GM18526 (cell line): ENCODE results near the gene NOSTRIN.

Source experiments
- POLR2A ChIP-seq: IDR thresholded peaks from 3 replicates; pipeline ENCODE4 v1.6.1; 2011; ENCODE audit not compliant: insufficient read length; ENCODE audit errors: extremely low read depth

Gene NOSTRIN

DNA sequence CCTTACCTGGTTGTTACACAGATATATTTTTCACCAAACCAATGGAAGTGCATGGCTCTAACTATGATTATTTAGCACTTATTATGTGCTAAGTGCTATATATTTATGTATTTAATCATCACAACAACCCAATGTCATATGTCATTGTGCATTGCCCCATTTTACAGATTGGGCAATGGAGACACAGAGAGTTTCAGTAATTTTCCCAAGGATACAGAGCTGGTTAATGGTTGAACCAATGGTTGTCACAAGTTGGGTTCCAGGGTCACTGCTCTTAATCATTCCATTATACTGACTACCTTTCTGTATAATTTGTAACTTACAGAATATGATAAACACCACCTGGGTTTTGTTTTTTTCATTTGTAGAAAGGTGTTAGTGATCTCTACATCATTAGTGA is 29.2 kb downstream of the NOSTRIN start:
- no peak for TF ChIP-seq POLR2A

DNA sequence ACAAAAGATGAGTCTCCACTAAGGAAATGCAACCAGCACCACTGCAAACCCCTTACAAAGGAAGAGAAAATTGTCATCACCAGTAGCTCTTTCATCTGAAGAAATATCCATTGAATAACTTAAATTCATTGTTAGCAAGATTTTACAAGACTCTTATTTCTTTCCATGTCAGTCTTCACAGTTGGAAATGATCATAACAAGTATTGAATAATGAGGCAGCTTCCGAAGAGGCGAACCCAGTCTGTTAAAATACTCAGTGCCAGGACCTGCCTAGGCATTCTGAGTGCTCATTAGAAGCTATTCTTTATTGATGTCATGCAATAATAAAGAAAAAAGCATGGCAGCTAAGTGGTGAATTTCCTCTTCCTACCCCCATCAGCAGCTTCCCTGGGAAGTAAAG is 33.5 kb downstream of the NOSTRIN start:
- TF ChIP-seq POLR2A, result no peak

DNA sequence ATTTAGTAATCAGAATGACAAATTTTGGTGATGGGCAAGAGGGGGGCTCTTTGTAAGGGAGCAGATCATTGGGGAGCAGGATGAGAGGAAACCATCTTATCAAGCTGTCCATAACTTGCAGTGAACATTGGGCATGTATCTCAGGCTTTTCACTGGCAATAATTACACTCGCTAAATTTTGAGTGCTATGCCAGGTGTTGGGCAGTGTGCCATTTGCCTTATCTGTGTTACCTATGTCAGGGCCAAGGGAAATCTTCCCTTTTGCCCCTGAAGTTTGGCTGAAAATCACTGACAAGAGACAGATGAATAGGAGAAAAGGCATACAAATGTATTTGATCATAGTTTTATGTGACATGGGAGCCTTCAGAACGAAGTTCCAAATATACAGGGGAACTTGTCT is 39.0 kb downstream of the NOSTRIN start:
- no peak for TF ChIP-seq POLR2A

DNA sequence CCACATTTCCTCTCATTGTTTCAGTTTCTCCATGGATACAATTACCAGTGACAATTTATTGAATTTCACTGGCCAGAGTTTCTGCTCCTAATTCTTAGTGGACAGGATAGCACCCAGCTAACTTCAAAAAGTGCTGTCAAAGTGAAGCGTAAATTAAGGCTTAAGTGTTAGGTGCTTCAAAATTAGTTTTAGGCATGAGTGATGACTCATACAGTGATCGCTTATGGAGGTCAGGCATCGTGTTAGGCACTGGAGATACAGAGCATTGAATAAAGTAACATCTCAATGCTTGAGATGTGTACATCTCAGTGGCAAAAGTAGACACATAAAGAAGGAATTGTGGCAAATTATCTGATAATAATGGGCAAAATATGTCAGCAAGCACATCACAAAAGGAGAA is 40.8 kb downstream of the NOSTRIN start:
- no peak for TF ChIP-seq POLR2A

DNA sequence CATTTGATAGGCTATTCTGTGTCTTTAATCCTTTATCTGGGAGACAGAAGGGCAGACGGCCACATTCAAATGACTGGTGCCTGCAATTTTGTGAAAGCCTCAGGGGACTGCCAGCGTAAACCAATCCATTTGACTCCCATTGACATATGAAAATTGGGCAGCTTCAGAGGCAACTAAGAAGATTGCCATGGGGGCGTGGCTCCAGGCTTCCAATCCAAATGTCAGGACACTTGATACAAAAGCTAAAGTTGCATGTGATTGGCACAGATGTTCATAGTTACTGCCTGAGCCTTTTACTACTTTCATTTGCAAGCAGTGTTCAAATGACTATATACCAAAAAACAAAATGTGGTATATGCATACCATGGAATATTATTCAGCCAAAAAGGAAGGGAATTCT is 45.8 kb downstream of the NOSTRIN start:
- no peak for TF ChIP-seq POLR2A

DNA sequence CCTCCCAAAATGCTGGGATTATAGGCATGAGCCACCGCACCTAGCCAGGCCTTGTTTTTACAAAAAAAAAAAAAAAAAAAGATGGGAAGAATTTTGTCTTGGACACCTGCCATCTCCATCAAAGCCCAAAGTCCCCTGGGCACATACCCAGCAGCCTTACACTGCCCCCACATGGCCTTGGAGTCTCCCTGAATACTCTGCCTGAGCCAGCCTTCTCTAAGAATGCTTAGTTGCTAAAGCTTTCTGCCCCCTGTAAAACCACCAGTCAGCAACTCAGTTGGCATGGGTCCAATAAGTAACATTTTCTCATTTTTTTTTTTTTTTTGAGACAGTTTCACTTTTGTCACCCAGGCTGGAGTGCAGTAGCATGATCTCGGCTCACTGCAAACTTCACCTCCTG is 47.2 kb downstream of the NOSTRIN start:
- no peak for TF ChIP-seq POLR2A

DNA sequence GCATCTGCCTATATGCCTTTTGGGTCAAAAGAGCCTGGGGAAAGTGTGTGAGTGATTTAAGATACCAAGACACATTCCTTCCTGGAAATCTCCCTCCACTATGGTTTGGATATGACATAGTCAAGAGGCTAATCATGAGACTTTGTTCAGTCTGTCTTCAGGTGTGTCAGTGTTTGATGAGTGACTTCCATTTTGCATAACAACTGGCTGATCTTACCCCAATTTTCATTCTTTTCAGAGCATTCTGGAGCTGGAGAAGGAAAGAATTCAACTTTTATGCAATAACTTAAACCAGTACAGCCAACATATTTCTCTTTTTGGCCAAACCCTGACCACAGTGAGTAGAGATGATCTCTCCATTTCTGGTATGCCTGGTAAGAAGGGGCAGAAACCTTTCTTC is 48.4 kb downstream of the NOSTRIN start:
- TF ChIP-seq POLR2A, result no peak

DNA sequence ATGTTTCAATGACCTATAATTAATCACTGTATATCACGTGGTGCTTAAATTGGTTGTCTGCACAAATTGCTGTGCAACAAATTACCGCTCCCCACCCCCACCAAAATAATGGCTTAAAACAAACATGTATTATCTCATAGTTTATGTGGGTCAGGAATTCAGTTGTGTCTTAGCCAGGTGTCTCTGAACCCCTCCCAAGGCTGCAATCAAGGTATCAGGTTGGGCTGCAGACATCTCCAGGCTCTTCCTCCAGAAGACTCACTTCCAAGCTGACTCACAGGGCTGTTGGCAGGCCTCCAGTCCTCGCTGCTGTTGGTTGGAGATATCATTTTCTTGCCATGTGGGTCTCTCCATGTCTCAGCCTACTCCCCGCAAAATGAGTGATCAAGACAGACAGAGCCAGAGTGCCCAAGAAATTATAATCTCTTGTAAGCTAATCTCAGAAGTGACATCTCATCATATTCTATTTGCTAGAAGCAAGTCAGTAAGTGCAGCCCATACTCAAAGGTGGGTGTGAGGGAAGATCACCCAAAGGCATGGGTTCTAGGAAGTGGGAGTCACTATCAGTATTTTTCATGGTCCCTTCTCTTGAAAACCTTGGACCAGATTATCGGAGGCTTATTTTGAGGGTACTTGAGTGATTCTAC is 49.4 kb downstream of the NOSTRIN start:
- no peak for TF ChIP-seq POLR2A

DNA sequence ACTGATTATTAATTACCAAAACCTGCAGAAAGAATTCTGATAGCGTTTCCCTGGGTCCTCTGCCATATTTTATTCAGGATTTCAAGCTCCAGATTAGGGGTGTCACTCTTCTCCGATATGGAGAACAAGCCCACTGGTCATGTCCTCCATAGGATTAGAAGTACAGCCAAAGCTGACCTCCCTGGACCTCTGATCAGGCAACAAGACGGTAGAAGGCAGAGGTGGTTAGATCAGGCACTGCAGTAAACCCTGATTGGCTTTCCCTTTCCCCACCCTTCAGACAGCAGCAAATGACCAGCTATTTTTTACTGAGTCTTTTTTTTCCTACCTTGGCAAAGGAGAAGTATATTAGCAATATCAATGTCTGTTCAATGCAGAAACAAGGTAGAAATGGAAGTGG is 50.0 kb downstream of the NOSTRIN start:
- no peak for TF ChIP-seq POLR2A

DNA sequence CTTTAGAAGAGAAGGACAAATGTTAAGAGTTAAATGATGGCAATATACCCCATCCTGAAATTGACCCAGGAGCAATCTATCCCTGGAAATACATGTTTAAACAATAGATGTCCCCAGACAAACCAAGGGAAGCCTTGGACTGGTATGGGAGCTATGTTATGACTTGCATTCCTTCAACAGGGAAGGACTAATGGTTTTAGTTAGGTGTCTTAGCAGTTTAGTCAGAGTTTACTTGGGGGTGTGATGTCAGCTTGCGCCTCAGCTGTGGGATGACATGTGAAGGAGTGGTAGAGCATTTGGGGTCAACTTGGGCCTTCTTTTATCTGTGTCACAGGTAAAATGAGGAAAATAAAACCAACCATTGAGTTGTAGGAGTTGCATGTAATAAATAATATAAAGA is 51.0 kb downstream of the NOSTRIN start:
- no peak for TF ChIP-seq POLR2A

DNA sequence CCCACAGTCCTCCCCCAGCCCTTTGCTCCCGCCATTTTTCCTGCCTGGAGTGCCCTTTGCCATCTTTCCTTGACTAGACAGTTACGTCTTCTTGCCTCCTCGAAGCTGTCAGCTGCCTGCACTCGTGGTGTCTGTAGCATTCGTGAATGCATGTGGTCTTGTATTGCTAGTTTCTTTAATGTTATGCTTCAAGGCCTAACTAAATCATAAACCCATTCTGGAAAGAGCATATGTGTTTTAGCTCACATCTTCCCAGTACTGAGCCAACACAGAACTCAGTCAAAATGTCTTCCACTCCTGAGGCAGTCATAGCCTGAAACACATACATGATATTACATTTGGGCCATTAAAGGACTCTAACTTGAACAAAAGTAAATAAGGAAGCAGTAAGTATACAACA is 52.2 kb downstream of the NOSTRIN start:
- no peak for TF ChIP-seq POLR2A

DNA sequence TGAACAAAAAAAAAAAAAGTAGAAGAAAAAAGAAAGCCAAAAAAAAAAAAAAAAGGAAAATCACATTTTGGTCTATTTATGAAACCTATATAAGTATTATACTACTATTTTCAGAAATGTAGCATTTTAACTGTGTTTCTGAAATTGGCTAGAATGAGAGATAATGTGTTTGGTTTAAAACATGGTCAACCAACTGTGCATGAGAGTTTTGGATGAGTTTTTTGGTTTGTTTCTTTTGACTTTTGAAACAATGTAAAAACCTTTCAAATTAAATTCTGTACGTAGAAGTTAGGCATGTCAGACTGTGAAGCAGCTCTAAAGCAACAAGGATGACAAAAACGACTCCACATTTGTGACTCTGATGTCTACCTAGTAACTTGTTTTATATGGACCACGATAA is 53.2 kb downstream of the NOSTRIN start:
- no peak for TF ChIP-seq POLR2A

DNA sequence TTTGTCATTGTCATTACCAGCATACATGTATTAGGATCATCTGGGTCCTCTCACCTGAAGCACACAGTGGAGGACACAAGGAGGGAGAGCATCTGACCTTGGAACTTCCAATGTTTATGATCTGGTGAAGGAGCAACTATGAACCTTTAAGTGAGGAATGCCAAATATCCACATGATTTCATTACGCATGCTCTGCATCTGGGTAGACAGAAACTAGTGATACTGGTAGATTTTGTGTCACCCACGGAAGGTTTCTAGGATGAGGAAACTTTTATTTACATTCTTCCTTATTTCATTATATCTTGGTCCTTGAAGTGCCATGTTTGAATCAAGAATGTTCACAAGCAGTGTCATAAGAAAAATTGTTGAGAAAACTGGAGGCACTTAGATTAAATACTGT is 55.7 kb downstream of the NOSTRIN start:
- no peak for TF ChIP-seq POLR2A

DNA sequence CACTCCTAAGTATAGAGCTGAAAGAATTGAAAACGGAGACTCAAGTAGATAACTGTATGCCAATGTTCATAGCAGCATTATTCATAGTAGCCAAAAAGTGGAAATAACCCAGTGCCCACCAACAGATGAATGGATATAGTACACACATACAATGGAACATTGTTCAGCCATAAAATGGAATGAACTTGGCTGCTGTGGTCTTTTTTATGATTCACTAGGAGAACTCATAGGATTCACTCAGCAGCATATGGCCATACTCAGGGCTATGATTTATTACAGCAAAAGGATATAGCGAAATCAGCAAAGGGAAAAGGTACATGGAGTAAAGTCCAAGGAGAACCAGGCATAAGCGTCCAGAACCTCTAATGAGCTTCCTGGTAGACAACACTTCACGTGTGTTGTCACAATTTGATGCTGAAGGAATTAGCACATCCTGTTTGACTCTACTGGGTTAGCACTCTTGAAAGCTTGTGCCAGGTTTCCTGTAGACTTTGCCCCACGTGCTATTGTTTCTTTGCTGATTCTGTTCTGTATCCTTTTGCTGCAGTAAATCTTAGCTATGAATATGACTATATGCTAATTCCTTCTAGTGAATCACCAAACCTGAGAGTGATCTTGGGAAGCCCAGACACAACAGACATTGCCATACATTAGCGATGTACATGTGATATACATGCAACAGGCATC is 72.1 kb downstream of the NOSTRIN start:
- no peak for TF ChIP-seq POLR2A

DNA sequence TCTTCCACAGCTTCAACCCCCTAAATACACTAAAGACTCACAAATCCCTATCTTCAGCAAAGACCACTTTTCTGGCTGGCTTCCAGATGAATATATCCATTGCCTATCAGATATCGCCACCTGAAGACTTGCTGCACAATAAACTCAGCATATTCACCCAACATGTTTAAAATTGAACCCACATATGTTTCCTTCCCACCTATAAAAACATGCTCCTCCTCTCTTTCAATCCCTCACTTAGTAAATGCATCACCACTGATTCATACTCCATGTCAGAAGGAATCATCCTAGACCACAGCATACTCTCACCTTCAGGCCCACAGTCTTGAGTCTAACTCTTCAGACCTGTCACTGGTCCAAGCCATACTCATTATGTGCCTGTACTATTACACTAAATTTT is 82.5 kb downstream of the NOSTRIN start:
- TF ChIP-seq POLR2A, result no peak

DNA sequence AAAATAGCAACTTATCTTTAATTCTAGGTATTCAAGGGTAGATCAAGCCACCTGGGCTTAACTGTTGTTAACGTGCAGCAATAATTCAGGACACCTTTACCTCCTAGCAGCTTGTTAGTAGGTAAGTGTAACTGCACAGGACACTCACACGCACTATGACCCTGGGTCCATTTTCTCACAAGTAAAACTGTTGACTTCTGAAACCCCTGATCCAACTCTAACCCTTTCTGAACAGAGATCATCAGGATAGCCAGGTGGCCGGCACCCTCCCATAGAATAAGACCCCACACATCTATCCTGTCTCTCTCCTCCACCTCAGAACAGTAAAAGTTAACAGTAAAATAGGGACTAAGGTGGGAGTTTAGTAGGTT is 87.2 kb downstream of the NOSTRIN start:
- no peak for TF ChIP-seq POLR2A
